ENCODE data around the gene HEXIM1.

DNA sequence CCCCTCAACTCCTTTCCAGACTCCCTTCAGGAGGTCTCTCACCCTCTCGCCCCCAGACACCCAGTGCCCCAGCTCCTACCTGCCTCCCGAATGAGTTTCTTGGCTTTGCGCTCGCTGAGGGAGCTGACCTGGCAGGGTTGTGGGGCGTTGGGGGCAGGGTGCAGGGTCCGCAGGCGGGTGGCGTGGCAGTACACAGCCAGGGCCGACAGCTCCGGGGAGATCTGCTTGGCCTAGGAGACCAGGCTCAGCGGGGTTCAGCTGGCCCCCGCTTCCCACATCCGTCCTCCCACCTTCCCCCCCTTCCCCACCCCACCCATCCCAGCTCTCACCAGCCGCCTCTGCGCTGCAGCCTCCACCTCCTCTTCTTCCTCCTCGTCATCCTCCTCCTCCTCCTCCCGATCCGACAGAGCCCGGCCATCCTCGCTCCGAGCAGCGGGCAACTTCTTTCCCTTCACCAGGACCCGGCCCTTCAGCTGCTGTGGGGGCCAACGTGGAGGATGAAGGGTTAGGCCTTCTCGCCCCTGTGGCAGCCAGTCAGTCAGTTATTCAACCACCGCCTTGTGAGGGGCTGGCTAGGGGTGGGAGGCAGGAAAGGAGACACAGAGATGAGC is 33.2 kb upstream of the HEXIM1 start:
- TF ChIP-seq, protein P1, sequence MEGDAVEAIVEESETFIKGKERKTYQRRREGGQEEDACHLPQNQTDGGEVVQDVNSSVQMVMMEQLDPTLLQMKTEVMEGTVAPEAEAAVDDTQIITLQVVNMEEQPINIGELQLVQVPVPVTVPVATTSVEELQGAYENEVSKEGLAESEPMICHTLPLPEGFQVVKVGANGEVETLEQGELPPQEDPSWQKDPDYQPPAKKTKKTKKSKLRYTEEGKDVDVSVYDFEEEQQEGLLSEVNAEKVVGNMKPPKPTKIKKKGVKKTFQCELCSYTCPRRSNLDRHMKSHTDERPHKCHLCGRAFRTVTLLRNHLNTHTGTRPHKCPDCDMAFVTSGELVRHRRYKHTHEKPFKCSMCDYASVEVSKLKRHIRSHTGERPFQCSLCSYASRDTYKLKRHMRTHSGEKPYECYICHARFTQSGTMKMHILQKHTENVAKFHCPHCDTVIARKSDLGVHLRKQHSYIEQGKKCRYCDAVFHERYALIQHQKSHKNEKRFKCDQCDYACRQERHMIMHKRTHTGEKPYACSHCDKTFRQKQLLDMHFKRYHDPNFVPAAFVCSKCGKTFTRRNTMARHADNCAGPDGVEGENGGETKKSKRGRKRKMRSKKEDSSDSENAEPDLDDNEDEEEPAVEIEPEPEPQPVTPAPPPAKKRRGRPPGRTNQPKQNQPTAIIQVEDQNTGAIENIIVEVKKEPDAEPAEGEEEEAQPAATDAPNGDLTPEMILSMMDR (conservative IDR thresholded peaks at IDR 0.05; ENCODE audit: low read length) = no peak
- TF ChIP-seq EZH2phosphoT487 (IDR thresholded peaks at IDR 0.05; ENCODE audit: borderline replicate concordance, low read depth, low read length) = no peak

All from OCI-LY7 (cell line).